Measurements from ENCODE around the gene ASXL1. TPM values are rescaled to one million over a fixed set of nuclear protein-coding genes. Genes with fewer than 3 reads are reported as not detected.

Gene ASXL1
- total RNA-seq, 4 donors from 2014 or later, result 43.2 to 143 (median 71.8) TPM

DNA sequence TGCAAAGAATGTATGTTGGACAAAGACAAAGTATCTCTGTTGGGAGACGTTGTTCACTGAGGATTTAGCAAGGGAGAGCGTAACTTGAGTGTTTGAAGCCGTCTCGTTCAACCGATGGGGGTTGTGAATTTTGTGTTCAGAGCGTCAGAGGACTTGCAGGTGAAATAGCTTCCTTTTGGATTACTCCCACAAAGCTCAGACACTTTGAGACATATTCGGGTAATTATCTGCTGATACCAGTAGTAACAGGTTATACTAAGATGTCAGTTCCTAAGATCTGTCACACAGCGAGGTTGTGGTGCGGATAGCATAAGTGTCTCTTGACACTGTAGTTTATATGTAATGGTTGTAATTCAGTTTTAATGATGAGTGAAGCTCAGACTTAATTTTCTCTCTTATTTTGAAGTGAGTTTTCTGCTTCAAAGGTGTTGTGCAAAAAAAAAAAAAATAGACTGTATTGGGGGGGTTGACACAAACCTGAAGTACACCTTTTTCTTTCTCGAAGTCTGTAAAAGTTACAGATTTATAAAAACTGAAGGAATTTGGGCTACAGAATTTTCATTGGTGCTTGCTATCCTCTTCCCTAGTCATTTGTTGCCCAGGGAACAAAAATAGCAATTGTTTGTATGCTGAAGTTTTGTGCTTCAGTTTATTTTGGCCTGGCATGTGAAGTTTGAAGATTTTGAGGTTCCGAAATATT lies 1.7 kb downstream of the ASXL1 start:
- H3K4me3 ChIP-seq, result peak overlapping the region; percentile 96
- no peaks in the 10 kb centered on the region for H3K36me3 ChIP-seq
- peaks cover 60% of the 10 kb centered on the region for H3K4me1 ChIP-seq
- TF ChIP-seq, protein P1, sequence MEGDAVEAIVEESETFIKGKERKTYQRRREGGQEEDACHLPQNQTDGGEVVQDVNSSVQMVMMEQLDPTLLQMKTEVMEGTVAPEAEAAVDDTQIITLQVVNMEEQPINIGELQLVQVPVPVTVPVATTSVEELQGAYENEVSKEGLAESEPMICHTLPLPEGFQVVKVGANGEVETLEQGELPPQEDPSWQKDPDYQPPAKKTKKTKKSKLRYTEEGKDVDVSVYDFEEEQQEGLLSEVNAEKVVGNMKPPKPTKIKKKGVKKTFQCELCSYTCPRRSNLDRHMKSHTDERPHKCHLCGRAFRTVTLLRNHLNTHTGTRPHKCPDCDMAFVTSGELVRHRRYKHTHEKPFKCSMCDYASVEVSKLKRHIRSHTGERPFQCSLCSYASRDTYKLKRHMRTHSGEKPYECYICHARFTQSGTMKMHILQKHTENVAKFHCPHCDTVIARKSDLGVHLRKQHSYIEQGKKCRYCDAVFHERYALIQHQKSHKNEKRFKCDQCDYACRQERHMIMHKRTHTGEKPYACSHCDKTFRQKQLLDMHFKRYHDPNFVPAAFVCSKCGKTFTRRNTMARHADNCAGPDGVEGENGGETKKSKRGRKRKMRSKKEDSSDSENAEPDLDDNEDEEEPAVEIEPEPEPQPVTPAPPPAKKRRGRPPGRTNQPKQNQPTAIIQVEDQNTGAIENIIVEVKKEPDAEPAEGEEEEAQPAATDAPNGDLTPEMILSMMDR (IDR thresholded peaks at IDR 0.05), result no peak
- TF ChIP-seq EP300 (IDR thresholded peaks at IDR 0.05), result no peak
- TF ChIP-seq POLR2AphosphoS5 (IDR thresholded peaks at IDR 0.05), result no peak
- TF ChIP-seq POLR2A (IDR thresholded peaks at IDR 0.05), result no peak
- DNase-seq (ENCODE audit: low spot score in 2 of 2), result no peak
- no peaks in the 10 kb centered on the region for H3K27me3 ChIP-seq
- WGBS, result 5% methylated on average over 11 of the region's 11 CpGs
- H3K9me3 ChIP-seq, result no peaks in the 10 kb centered on the region
- H3K27ac ChIP-seq, result peak overlapping the region; percentile 99

DNA sequence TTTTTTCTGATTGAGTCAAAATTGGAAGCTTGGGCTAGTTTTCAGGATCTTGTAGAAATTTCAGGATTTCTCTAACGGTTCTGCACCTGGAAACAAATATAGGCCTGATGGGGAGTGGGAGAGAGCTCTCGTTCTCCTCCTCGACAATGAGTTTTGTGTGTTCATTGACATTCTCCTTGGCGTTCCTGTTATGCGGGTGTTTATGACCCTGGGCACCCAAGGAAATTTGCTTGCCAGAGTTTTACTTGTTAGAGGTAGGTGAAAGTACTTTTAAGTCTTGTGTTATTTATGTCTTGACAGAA lies 2.2 kb downstream of the ASXL1 start:
- H3K9me3 ChIP-seq, result no peaks in the 10 kb centered on the region
- H3K36me3 ChIP-seq, result no peaks in the 10 kb centered on the region
- no peaks in the 10 kb centered on the region for H3K27me3 ChIP-seq
- peak overlapping the region; percentile 99 for H3K27ac ChIP-seq
- WGBS, result 15% methylated on average over 5 of the region's 5 CpGs
- DNase-seq (ENCODE audit: low spot score in 2 of 2), result no peak
- TF ChIP-seq POLR2AphosphoS5 (IDR thresholded peaks at IDR 0.05) (no peak), EP300 (IDR thresholded peaks at IDR 0.05) (no peak), POLR2A (IDR thresholded peaks at IDR 0.05) (no peak)
- TF ChIP-seq, protein P1 (IDR thresholded peaks at IDR 0.05), result no peak
- H3K4me3 ChIP-seq, result peak overlapping the region; percentile 96
- peaks cover 62% of the 10 kb centered on the region for H3K4me1 ChIP-seq

DNA sequence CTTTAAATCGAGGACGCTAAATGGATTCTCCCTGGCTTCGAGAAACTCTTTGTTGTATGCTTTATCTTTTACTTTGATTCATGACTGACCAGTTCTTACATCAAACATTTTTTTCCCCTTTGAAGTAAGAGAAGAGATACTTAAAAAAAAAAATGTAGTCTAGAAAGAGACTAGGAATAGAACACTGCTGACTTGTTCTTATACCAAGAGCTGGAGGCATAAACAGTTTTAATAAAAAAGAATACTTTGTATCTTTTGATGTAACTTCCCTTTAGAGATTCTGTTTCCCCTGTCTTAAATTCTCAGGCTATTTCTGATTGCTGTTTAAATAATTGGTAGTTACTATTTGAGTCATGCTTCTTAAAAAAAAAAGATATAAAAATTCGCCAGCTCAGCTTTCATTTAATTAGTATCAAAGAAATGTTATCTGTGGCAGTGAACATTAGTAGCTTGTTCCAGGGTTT lies 4.8 kb downstream of the ASXL1 start:
- no peaks in the 10 kb centered on the region for H3K27me3 ChIP-seq
- no peaks in the 10 kb centered on the region for H3K36me3 ChIP-seq
- peaks cover 64% of the 10 kb centered on the region for H3K4me1 ChIP-seq
- WGBS, result 12% methylated on average over 4 of the region's 4 CpGs
- H3K4me3 ChIP-seq, result no peak overlapping the region
- no peak overlapping the region for H3K27ac ChIP-seq
- H3K9me3 ChIP-seq, result no peaks in the 10 kb centered on the region
- no peak for TF ChIP-seq POLR2A (IDR thresholded peaks at IDR 0.05)
- TF ChIP-seq POLR2AphosphoS5 (IDR thresholded peaks at IDR 0.05), result no peak
- TF ChIP-seq, protein P1 (IDR thresholded peaks at IDR 0.05), result no peak
- no peak for TF ChIP-seq EP300 (IDR thresholded peaks at IDR 0.05)
- DNase-seq (ENCODE audit: low spot score in 2 of 2), result no peak

DNA sequence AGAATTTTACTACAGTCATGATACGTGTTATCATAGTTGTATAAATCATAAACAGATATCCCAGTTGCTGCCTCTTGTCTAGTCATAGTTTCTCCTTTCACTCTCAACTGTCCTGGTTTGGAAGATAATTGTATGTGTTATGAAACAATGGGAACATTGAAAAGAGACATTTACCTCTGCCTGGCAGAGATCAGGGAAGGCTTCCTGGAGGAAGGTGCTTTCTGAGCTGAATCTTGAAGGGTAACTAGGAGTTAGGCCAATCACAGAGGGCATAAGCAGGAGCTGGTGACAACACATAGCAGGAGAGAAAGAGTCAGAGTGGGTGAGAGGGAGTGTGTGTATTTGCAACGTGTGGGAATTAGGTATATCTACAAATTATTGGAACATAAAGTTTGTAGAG lies 5.4 kb downstream of the ASXL1 start:
- no peak for TF ChIP-seq EP300 (IDR thresholded peaks at IDR 0.05)
- TF ChIP-seq, protein P1 (IDR thresholded peaks at IDR 0.05), result no peak
- no peak for TF ChIP-seq POLR2AphosphoS5 (IDR thresholded peaks at IDR 0.05)
- TF ChIP-seq POLR2A (IDR thresholded peaks at IDR 0.05), result no peak
- WGBS, result 56% methylated on average over 2 of the region's 2 CpGs
- Histone ChIP-seq H3K4me3 (no peak overlapping the region), H3K27ac (no peak overlapping the region), H3K4me1 (peaks cover 66% of the 10 kb centered on the region), H3K36me3 (no peaks in the 10 kb centered on the region), H3K27me3 (no peaks in the 10 kb centered on the region), H3K9me3 (no peaks in the 10 kb centered on the region)
- no peak for DNase-seq (ENCODE audit: low spot score in 2 of 2)

DNA sequence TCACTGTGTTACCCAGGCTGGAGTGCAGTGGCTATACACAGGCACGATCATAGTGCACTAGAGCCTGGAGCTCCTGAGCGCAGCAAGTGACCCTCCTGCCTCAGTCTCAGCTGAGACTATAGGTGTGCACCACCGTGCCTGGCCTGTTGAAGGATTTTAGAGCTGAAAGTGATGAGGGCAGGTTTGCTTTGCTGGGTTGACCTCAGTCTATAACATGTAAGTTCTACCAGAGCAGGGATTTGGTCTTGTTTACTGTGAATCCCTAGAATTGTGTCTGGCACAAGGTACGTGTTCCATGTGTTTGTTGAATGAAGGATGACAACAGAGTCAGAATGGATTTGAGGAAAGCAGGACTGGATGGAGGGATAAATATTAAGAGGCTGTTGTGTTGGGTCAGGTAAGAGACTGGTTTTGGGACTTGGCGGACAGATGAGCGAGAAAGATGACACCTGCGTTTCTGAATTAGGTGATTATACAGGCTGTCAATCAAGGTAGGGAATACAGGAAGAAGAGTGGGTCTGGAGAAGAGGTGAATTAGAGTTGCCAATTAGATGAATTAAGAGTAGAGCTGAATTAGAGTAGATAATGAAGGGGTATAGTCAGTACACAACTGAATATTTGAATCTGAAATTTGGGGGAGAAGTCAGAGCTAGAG lies 6.5 kb downstream of the ASXL1 start:
- Histone ChIP-seq H3K36me3 (peaks cover 6% of the 10 kb centered on the region), H3K4me1 (peaks cover 65% of the 10 kb centered on the region), H3K9me3 (no peaks in the 10 kb centered on the region), H3K27ac (no peak overlapping the region), H3K27me3 (no peaks in the 10 kb centered on the region), H3K4me3 (no peak overlapping the region)
- DNase-seq (ENCODE audit: low spot score in 2 of 2), result no peak
- TF ChIP-seq EP300 (IDR thresholded peaks at IDR 0.05) (no peak), POLR2A (IDR thresholded peaks at IDR 0.05) (no peak), POLR2AphosphoS5 (IDR thresholded peaks at IDR 0.05) (no peak)
- TF ChIP-seq, protein P1 (IDR thresholded peaks at IDR 0.05), result no peak
- WGBS, result 71% methylated on average over 7 of the region's 7 CpGs
